ENCODE results near the gene NARS2.
A peak's percentile ranks its signal among the peaks of the same experiment; 100 is the strongest.
"Not testable (repeated sequence)": the region's sequence is repeated elsewhere in the genome, so short reads cannot be mapped to it uniquely, and the experiment has no call there.

NARS2 gene

DNA sequence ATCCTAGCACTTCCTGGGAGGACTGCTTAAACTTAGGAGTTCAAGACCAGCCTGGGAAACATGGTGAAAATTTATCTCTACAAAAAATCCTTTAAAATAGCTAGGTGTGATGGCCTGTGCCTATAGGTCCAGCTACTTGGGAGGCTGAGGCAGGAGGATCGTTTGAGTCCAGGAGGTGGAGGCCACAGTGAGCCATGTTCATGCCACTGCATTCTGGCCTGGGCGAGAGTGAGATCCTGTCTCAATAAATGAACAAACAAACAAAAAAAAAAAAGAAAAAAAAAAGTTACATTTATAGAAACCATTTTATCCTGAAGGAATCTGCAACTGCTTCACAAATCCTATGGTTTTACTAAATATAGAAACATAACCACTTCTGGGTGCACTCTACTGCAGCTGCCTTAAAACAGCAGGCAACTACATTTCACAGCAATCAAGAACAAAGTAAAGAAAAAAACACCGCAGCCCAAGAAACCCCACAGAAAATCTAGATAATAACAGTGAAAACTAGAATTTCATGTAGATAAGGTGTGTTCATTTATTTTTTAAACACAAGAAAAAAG lies 81.2 kb downstream of the NARS2 start:
- DNase-seq (ENCODE audit: low read depth in 1 of 2, low spot score in 1 of 2), result no peak

DNA sequence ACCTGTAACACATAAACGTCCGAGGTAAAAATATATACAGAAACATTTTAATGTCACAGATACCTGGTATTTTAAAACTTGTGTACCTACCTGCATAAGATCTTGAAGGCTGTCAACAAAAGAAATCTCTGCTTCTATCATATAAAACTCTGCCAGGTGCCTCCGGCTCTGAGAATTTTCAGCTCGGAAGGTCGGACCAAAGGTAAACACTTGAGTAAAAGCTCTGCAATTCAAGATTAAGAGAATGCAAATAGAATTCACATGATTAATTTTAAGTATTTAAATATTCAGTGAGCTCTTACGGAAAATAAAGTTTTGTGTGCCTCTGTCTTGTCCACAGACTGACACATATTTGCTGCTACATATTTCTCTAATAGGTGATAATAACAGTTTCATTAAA lies 81.7 kb downstream of the NARS2 start:
- no peak for DNase-seq (ENCODE audit: low read depth in 1 of 2, low spot score in 1 of 2)

DNA sequence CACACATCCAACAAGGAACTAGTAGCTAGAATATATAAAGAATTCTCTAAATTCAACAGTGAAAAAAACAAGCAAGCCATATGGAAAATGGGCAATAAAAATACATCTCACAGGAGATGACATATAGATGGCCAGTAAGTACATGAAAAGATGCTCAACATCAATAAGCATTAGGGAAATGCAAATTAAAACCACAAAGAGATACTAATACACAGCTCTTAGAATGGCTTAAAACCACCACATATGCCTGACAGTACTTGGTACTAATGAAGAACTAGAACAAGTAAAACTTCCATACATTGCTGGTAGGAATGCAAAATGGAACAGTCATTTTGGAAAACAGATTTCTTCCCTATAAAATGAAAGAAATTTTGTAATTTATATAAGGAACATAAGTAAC lies 85.5 kb downstream of the NARS2 start:
- no peak for DNase-seq (ENCODE audit: low read depth in 1 of 2, low spot score in 1 of 2)

GRCh38 chr11:78478536-78478935 lies 96.1 kb downstream of the NARS2 start:
- DNase-seq (ENCODE audit: low read depth in 1 of 2, low spot score in 1 of 2), result no peak

GRCh38 chr11:78476066-78476465 lies 98.6 kb downstream of the NARS2 start:
- no peak for DNase-seq (ENCODE audit: low read depth in 1 of 2, low spot score in 1 of 2)

- DNase-seq (ENCODE audit: low read depth in 1 of 2, low spot score in 1 of 2), result no peak
These were observed 100.2 kb downstream of the NARS2 start for GRCh38 chr11:78474451-78474850.

GRCh38 chr11:78472905-78473304 lies 101.8 kb downstream of the NARS2 start:
- DNase-seq (ENCODE audit: low read depth in 1 of 2, low spot score in 1 of 2), result no peak

DNA sequence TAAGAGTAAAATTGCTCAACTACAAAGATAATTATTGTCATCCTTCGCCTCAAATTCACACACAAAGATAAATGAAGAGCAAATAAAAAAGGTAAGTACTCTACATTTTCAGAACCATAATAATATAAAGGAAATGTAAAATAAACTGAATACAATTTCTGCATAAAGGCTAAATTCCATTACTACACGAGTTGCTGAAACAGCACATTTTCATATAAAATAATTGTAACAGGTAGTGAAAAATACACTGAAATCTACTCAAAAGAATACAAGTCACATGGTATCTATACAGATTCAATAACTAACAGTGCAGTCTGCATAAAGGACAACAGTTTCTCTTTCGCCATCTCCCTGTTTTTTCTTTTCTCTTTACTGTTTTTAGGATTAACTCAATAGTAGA lies 102.3 kb downstream of the NARS2 start:
- no peak for DNase-seq (ENCODE audit: low read depth in 1 of 2, low spot score in 1 of 2)

DNA sequence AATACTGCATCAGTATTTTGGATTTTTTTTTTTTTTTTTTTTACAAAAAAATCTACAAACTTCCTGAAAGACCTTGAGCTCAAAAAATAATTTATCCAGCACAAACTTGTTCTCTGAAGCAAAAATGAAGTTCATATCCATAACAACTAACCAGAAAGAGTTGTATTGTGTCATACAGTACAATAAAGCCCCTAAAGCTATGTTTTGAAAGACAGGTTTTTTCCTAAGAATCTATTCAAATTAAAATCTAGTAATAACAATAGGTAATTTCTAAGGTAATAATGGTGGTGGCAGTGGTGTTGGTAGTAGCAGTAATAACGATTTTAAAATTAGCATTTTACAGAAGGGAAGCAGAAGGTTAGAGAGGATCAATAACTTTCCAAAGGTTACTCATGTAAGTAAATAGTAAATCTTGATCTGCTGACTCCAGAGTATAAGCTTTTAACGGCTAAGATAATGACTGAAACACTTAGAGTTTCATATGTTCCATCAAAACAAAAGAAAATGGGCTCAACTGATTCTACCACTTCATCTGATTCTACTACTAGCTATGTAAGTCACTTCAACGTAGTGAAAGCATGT lies 103.7 kb downstream of the NARS2 start:
- DNase-seq (ENCODE audit: low read depth in 1 of 2, low spot score in 1 of 2), result no peak

DNA sequence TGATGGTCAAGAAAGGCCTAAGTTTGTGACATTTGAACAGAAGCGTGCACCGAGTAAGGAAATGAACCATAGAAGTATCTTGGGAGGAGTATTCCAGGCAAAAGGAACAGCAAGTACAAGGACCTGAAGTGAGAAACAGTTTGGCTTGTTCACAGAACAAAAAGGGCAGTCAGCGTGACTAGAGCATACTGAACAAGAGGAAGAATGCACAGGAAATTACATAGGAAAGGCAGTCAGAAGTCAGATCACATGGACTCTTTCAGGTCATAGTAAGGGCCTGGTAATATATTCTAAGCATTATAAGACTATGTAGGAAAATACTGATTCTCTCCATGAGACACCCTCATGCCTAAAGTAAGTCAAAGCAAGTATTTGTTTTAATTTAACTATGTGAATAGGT lies 104.8 kb downstream of the NARS2 start:
- no peak for DNase-seq (ENCODE audit: low read depth in 1 of 2, low spot score in 1 of 2)

DNA sequence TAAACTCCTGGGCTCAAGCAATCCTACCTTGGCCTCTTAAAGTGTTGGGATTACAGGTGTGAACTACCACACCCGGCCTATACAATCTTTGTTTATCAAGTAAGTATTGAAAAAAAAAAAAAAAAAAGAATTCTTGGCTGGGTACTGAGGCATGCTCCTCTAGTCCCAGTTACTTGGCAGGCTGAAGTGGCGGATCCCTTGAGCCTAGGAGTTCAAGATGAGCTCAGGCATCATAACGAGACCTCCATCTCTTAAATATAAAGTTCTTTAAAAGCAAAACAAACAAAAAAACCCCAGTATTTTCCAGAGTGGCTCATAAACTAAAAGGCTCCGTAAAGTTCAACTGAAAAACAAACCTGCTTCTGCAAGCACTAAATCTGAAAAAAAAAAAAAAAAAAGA lies 106.7 kb downstream of the NARS2 start:
- no peak for DNase-seq (ENCODE audit: low read depth in 1 of 2, low spot score in 1 of 2)

GRCh38 chr11:78467370-78467769 lies 107.3 kb downstream of the NARS2 start:
- DNase-seq (ENCODE audit: low read depth in 1 of 2, low spot score in 1 of 2), result no peak

DNA sequence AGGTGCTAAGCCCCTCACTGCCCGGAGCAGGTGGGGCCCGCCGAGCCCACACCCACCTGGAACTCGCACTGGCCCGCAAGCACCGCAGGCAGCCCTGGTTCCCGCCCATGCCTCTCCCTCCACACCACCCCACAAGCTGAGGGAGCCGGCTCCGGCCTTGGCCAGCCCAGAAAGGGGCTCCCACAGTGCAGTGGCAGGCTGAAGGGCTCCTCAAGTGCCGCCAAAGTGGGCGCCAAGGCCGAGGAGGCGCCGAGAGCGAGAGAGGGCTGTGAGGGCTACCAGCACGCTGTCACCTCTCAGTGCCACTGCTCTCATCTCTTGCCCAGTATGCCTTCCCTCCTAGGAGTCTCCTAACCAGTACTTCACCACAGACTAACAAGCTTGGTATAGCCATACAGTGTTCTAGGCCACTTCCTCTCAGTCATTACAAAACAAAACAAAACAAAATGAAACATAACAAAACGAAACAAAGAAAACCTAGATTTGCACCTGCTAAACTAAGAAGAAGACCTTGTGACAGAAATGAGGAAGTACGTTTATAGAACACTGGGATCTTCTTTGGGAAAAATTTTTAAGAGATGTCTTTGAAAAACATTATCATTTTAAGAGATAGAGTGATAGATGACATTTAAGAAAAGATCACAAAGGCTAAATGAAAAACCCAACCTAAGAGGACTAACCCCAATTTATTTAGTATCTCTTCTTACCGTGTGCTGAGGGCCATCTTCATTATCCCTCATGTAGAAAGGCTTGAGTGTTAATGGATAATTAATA lies 109.3 kb downstream of the NARS2 start:
- DNase-seq (ENCODE audit: low read depth in 1 of 2, low spot score in 1 of 2), result peak in 1 of 2 donors; percentile 1

DNA sequence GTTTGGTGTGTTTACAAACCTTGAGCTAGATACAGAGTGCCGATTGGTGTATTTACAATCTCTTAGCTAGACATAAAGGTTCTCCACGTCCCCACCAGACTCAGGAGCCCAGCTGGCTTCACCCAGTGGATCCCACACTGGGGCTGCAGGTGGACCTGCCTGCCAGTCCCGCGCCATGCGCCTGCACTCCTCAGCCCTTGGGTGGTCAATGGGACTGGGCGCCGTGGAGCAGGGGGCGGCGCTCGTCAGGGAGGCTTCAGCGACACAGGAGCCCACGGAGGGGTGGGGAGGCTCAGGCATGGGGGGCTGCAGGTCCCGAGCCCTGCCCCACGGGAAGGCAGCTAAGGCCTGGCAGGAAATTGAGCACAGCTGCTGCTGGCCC lies 109.9 kb downstream of the NARS2 start:
- not testable (repeated sequence) for DNase-seq (ENCODE audit: low read depth in 1 of 2, low spot score in 1 of 2)

GRCh38 chr11:78460471-78460870 lies 114.2 kb downstream of the NARS2 start:
- DNase-seq (ENCODE audit: low read depth in 1 of 2, low spot score in 1 of 2), result no peak

DNA sequence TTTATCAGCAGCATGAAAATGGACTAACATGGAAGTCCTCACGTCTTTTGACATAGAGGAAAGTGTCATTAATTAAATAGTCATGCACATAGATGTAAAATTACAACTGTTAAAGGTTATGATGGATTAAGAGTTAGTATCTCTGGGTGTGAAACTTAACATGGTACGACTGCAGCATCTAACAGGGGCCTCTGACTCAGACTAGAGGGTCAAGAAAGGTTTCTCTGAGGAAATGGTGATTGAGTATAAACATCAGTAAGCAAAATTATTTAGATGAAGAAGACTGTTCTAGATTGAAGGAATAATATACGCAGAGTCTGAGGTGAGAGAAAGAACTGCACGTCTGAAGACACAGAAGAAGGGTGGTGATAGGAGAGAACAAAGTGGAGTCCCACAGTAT lies 114.9 kb downstream of the NARS2 start:
- DNase-seq (ENCODE audit: low read depth in 1 of 2, low spot score in 1 of 2), result no peak

GRCh38 chr11:78457448-78457847 lies 117.2 kb downstream of the NARS2 start:
- DNase-seq (ENCODE audit: low read depth in 1 of 2, low spot score in 1 of 2), result no peak

- no peak for DNase-seq (ENCODE audit: low read depth in 1 of 2, low spot score in 1 of 2)
These were observed 121.3 kb downstream of the NARS2 start for GRCh38 chr11:78453140-78453935.

DNA sequence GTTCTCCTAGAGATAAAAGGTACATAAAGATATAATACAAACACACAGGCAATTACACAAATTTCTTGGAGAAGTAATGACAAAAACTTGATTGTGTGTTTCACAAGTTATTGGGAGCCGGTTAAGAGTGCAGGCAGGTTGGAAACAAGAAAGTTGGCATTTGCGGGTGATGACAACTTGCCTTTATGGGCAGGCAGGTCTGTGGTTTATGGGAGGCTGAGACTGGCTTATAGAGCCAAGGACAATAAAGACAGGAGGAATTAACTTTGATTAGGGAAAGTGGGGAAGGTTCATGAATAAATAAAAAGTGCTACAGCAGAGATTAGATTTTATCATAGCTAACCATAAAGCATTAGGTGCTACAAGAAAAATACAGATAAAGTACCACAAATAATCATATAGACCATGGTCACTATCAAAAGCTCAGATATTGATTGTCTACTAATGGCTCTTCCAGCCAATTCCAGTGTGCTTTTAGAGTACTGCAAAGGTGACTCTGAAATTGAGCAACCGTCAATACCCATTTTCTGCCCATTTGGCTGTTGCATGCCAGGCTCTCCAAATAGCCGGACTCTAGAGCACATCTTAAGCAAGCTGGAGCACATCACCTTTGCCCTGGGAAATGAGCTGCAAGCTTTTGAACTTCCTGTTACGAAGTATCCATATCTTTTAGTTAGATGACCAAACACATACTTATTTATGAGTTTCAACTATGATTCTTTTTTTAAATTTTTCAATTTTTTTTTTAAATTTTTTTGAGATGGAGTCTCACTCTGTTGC lies 123.1 kb downstream of the NARS2 start:
- DNase-seq (ENCODE audit: low read depth in 1 of 2, low spot score in 1 of 2), result no peak

- no peak for DNase-seq (ENCODE audit: low read depth in 1 of 2, low spot score in 1 of 2)
These were observed 123.8 kb downstream of the NARS2 start for GRCh38 chr11:78450866-78451265.

DNA sequence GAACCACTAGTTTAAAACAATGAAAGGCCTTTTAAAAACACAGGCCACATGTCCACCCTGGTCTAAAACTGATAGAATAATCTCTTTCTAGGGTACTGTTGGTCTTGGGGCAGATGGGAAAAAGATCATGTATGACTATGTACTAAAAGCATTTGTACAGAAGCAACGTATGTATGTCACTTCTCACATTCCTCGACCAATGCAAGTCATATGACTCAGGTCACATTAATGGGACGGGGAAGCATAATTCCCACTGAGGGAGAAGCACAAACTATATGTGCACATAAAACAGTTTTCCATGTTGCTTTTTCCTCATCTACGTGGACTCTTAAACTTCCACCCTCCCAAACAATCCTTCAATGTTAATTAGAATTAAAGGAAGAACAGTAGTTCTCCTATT lies 124.8 kb downstream of the NARS2 start:
- DNase-seq (ENCODE audit: low read depth in 1 of 2, low spot score in 1 of 2), result no peak

All from activated CD4-positive, alpha-beta T cell treated with anti-CD3 and anti-CD28 coated beads, Interleukin-2, amount 50 U/mL, for 24 hours (primary cell).